Upper lobe of left lung (tissue), 6 donors: ENCODE results near the gene PKHD1. TPM values are rescaled to one million over a fixed set of nuclear protein-coding genes. Genes with fewer than 3 reads are reported as not detected.

ENCODE experiments used
- ATAC-seq, 2 donors: fragments of 200-7000 bp; cut with Tn5 transposase; one replicate each; pipeline ENCODE4 v1.9.1; 2022; ENCODE audit warnings: mild to moderate bottlenecking in 2 of 2, moderate library complexity in 2 of 2; ENCODE audit not compliant: low FRiP score in 2 of 2
- DNase-seq, 2 donors: peaks; one replicate each; pipeline ENCODE4 v3.0.0-alpha.2; 2019 to 2020
- H3K27ac ChIP-seq, 4 donors: fragments of 200-600 bp; sonication (generic); one replicate each; pipeline ENCODE4 v1.5.1; 2016 to 2019
- H3K27me3 ChIP-seq, 4 donors: fragments of 200-600 bp; sonication (generic); one replicate each; pipeline ENCODE4 v1.5.1; 2017 to 2019
- H3K36me3 ChIP-seq, 4 donors: fragments of 200-600 bp; sonication (generic); one replicate each; pipeline ENCODE4 v1.5.1; 2016 to 2019
- H3K4me1 ChIP-seq, 4 donors: fragments of 200-600 bp; sonication (generic); one replicate each; pipeline ENCODE4 v1.5.1; 2018 to 2019
- H3K4me3 ChIP-seq, 4 donors: fragments of 200-600 bp; sonication (generic); one replicate each; pipeline ENCODE4 v1.5.1; 2017 to 2019; ENCODE audit warnings: mild to moderate bottlenecking in 2 of 4, moderate library complexity in 1 of 4
- H3K9me3 ChIP-seq, 4 donors: fragments of 200-600 bp; sonication (generic); one replicate each; pipeline ENCODE4 v1.5.1; 2018 to 2019
- CTCF ChIP-seq, 6 experiments: fragments of 450-650 bp in 4 of 6; fragments of 200-600 bp in 2 of 6; sonication (generic) in 2 of 6; IDR thresholded peaks; one replicate each; pipeline ENCODE4 v1.5.1; 2016 to 2019; ENCODE audit warnings: antibody characterized with exemption in 6 of 6
- EP300 ChIP-seq, 4 donors: sonication (generic); formaldehyde crosslinking; IDR thresholded peaks; one replicate each; pipeline ENCODE4 v1.5.1; 2017; ENCODE audit warnings: antibody characterized with exemption in 4 of 4, control low read depth in 2 of 4
- POLR2A ChIP-seq, 4 donors: fragments of 450-650 bp; IDR thresholded peaks; one replicate each; pipeline ENCODE4 v1.5.1; 2016 to 2017; ENCODE audit warnings: antibody characterized with exemption in 4 of 4, mild to moderate bottlenecking in 2 of 4
- POLR2AphosphoS5 ChIP-seq, 2 donors: sonication (generic); formaldehyde crosslinking; IDR thresholded peaks; one replicate each; pipeline ENCODE4 v1.5.1; 2017; ENCODE audit warnings: antibody characterized with exemption in 2 of 2
- WGBS, 2 donors: methylation state at CpG; one replicate each; pipeline ENCODE4 v1.1.5; 2017 to 2018; 5-methylcytosine and 5-hydroxymethylcytosine counted together
- total RNA-seq, 6 donors: library from RNA; depleted of rRNA in 4 of 6; stranded (reverse); fragments of >200 nt in 4 of 6; gene quantifications; one replicate each; pipeline versions ENCODE4 v1.1.0 to v1.2.1, GENCODE V29; 2016 to 2021
- donor health status: DM: no; HTN: no; CAD: no; lungs with moderate emphysema.
- donor health status: DM: no; HTN: yes; CAD: no; lungs with severe emphysema.

The PKHD1 gene
- total RNA-seq, 6 donors from 2014 or later, result 0.10 to 1.0 (median 0.34) TPM

DNA sequence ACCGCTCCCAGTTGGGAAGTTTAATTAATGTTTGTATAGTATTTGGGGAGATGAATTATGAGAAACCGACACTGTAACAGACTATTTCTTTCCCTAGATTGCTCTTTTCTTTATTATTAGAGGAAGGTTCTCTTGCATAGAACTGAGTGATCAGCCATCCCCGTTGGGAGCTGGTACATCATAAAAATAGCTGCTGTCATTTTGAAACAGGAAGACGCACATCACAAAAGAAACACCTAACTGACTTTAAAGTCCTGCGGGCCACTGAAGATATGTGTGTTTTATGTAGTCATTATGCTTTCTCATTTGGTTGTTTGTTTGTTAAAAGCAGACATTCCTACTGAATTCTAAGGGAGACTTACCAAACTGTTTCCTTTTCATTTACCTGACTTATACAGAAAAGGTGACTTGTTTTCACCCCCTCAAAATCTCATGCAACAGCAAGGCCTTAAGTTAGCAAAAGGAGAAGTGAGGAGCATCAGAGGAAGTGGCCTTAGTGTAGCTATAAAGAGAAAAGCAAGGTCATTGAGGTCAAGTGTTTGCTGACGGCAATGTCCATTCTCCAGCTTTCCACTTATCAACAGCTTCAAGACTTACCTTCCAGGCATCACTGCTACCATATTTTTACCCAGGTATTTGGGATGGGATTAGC is 91.0 kb downstream of the PKHD1 start:
- Histone ChIP-seq H3K4me1 (no peaks in the 10 kb centered on the region), H3K4me3 (no peak overlapping the region), H3K27me3 (no peaks in the 10 kb centered on the region), H3K36me3 (no peaks in the 10 kb centered on the region), H3K9me3 (no peaks in the 10 kb centered on the region), H3K27ac (no peak overlapping the region)
- 79 to 80% methylated on average over 6 of the region's 6 CpGs for WGBS, 2 donors
- ATAC-seq (no peak), DNase-seq (no peak)
- TF ChIP-seq POLR2A (IDR thresholded peaks at IDR 0.05) (no peak), CTCF (IDR thresholded peaks at IDR 0.05) (no peak)

- Histone ChIP-seq H3K36me3 (no peaks in the 10 kb centered on the region), H3K4me3 (no peak overlapping the region), H3K9me3 (no peaks in the 10 kb centered on the region), H3K27me3 (no peaks in the 10 kb centered on the region), H3K4me1 (no peaks in the 10 kb centered on the region), H3K27ac (no peak overlapping the region)
- ATAC-seq, result no peak
- TF ChIP-seq POLR2A (IDR thresholded peaks at IDR 0.05) (no peak), CTCF (IDR thresholded peaks at IDR 0.05) (no peak), POLR2AphosphoS5 (IDR thresholded peaks at IDR 0.05) (no peak), EP300 (IDR thresholded peaks at IDR 0.05) (no peak)
- 76 to 81% methylated on average over 1 of the region's 1 CpG for WGBS, 2 donors
- no peak for DNase-seq
These were observed 92.1 kb downstream of the PKHD1 start for GRCh38 chr6:51995214-51995755.

GRCh38 chr6:51992876-51993275 is 94.5 kb downstream of the PKHD1 start:
- peaks cover 0 to 5% (median 0%) of the 10 kb centered on the region in 4 donors for H3K9me3 ChIP-seq

GRCh38 chr6:51989789-51990188 is 97.6 kb downstream of the PKHD1 start:
- Histone ChIP-seq H3K4me3 (no peak overlapping the region), H3K27ac (no peak overlapping the region), H3K36me3 (no peaks in the 10 kb centered on the region), H3K9me3 (peaks cover 0 to 5% (median 0%) of the 10 kb centered on the region in 4 donors), H3K27me3 (no peaks in the 10 kb centered on the region), H3K4me1 (no peaks in the 10 kb centered on the region)
- 86 to 91% methylated on average over 1 of the region's 1 CpG for WGBS, 2 donors
- DNase-seq (no peak), ATAC-seq (no peak)
- TF ChIP-seq POLR2AphosphoS5 (IDR thresholded peaks at IDR 0.05) (no peak), POLR2A (IDR thresholded peaks at IDR 0.05) (no peak), EP300 (IDR thresholded peaks at IDR 0.05) (no peak), CTCF (IDR thresholded peaks at IDR 0.05) (no peak)

More at GRCh38 chr6:51992876-51993275, 94.5 kb downstream of the PKHD1 start:
- H3K36me3 ChIP-seq, result no peaks in the 10 kb centered on the region
- no peak overlapping the region for H3K27ac ChIP-seq
- ATAC-seq, result no peak
- no peak for TF ChIP-seq POLR2A (IDR thresholded peaks at IDR 0.05)
- TF ChIP-seq EP300 (IDR thresholded peaks at IDR 0.05), result no peak
- no peak for TF ChIP-seq POLR2AphosphoS5 (IDR thresholded peaks at IDR 0.05)
- no peak for TF ChIP-seq CTCF (IDR thresholded peaks at IDR 0.05)
- H3K4me3 ChIP-seq, result no peak overlapping the region
- DNase-seq, result no peak
- 57 to 63% methylated on average over 3 of the region's 3 CpGs for WGBS, 2 donors
- H3K27me3 ChIP-seq, result no peaks in the 10 kb centered on the region
- H3K4me1 ChIP-seq, result no peaks in the 10 kb centered on the region

DNA sequence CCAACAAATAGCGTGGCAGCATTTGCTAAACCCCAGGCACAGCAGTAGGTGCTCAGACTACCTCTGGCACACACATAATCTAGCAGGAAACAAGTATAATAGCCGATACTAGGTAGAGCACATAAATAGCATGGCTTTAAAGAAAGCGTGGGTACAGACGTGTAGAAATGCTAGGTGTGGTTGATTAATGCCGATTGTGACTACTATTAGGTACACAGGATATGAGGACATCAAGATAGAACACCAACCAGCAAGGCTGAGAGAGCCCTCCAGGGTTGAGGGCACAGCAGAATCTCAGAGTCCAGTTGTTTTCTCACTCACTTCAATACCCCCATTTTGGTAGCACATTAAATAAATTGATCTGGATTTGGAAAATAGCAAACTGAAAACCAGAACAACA is 100.5 kb downstream of the PKHD1 start:
- Histone ChIP-seq H3K4me1 (no peaks in the 10 kb centered on the region), H3K27me3 (no peaks in the 10 kb centered on the region), H3K36me3 (no peaks in the 10 kb centered on the region), H3K9me3 (peaks cover 0 to 5% (median 0%) of the 10 kb centered on the region in 4 donors), H3K4me3 (no peak overlapping the region), H3K27ac (no peak overlapping the region)
- ATAC-seq (no peak), DNase-seq (no peak)
- WGBS, 2 donors, result 78 to 83% methylated on average over 5 of the region's 5 CpGs
- TF ChIP-seq CTCF (IDR thresholded peaks at IDR 0.05) (no peak), EP300 (IDR thresholded peaks at IDR 0.05) (no peak), POLR2A (IDR thresholded peaks at IDR 0.05) (no peak), POLR2AphosphoS5 (IDR thresholded peaks at IDR 0.05) (no peak)
